Peyer's patch (tissue), 4 donors: ENCODE results near the gene MOCOS. TPM values are rescaled to one million over a fixed set of nuclear protein-coding genes. Genes with fewer than 3 reads are reported as not detected.

Experiments used
- DNase-seq, 3 donors: peaks; one replicate each; pipeline ENCODE4 v3.0.0-alpha.2; 2017 to 2019
- H3K27ac ChIP-seq, 4 donors: fragments of 200-600 bp; sonication (generic); one replicate each; pipeline ENCODE4 v1.5.1; 2016 to 2019
- H3K27me3 ChIP-seq, 2 donors: fragments of 200-600 bp; sonication (generic); one replicate each; pipeline ENCODE4 v1.5.1; 2019
- H3K36me3 ChIP-seq, 3 donors: fragments of 200-600 bp; sonication (generic); one replicate each; pipeline ENCODE4 v1.5.1; 2016 to 2019
- H3K4me1 ChIP-seq, 4 donors: fragments of 200-600 bp; sonication (generic); one replicate each; pipeline ENCODE4 v1.5.1; 2016 to 2019
- H3K4me3 ChIP-seq, 4 donors: fragments of 200-600 bp; sonication (generic); 1 replicate in 3 of 4; 2 replicates in 1 of 4; pipeline ENCODE4 v1.5.1; 2016 to 2019; ENCODE audit warnings: mild to moderate bottlenecking in 1 of 4
- H3K9me3 ChIP-seq, 4 donors: fragments of 200-600 bp; sonication (generic); one replicate each; pipeline ENCODE4 v1.5.1; 2016 to 2019; ENCODE audit warnings: mild to moderate bottlenecking in 1 of 4
- CTCF ChIP-seq, 6 experiments: fragments of 450-650 bp in 4 of 6; fragments of 200-600 bp in 2 of 6; sonication (generic) in 1 of 6; IDR thresholded peaks; one replicate each; pipeline ENCODE4 v1.5.1; 2017 to 2019; ENCODE audit warnings: antibody characterized with exemption in 6 of 6, mild to moderate bottlenecking in 3 of 6, moderate library complexity in 1 of 6
- POLR2A ChIP-seq, 2 donors: fragments of 450-650 bp; IDR thresholded peaks; one replicate each; pipeline ENCODE4 v1.5.1; 2017; ENCODE audit warnings: antibody characterized with exemption in 2 of 2, mild to moderate bottlenecking in 2 of 2, moderate library complexity in 2 of 2
- total RNA-seq, 4 donors: library from RNA; depleted of rRNA; stranded (reverse); fragments of >200 nt; gene quantifications; one replicate each; pipeline ENCODE4 v1.1.0, GENCODE V29; 2016

Gene MOCOS
- total RNA-seq, 4 donors from 2014 or later = 5.0 to 34.0 (median 25.4) TPM

GRCh38 chr18:36284671-36285295 lies 97.5 kb downstream of the MOCOS start:
- DNase-seq = peak in 2 of 3 donors; percentile 33 to 80
- Histone ChIP-seq H3K9me3 (peaks cover 0 to 4% (median 0%) of the 10 kb centered on the region in 4 donors), H3K27me3 (no peaks in the 10 kb centered on the region), H3K4me3 (no peak overlapping the region), H3K36me3 (no peaks in the 10 kb centered on the region), H3K27ac (no peak overlapping the region), H3K4me1 (no peaks in the 10 kb centered on the region)
- TF ChIP-seq CTCF (IDR thresholded peaks at IDR 0.05) (peak; percentile 79 to 98 (median 92)), POLR2A (IDR thresholded peaks at IDR 0.05) (no peak)

GRCh38 chr18:36287653-36288052 lies 100.4 kb downstream of the MOCOS start:
- H3K27me3 ChIP-seq = no peaks in the 10 kb centered on the region
- no peak for DNase-seq
- H3K9me3 ChIP-seq = peaks cover 0 to 4% (median 0%) of the 10 kb centered on the region in 4 donors
- H3K36me3 ChIP-seq = no peaks in the 10 kb centered on the region
- H3K4me3 ChIP-seq = no peak overlapping the region
- TF ChIP-seq CTCF (IDR thresholded peaks at IDR 0.05) = no peak
- TF ChIP-seq POLR2A (IDR thresholded peaks at IDR 0.05) = no peak
- no peaks in the 10 kb centered on the region for H3K4me1 ChIP-seq
- no peak overlapping the region for H3K27ac ChIP-seq

GRCh38 chr18:36288689-36289088 lies 101.4 kb downstream of the MOCOS start:
- peaks cover 0 to 4% (median 0%) of the 10 kb centered on the region in 4 donors for H3K9me3 ChIP-seq
- no peaks in the 10 kb centered on the region for H3K4me1 ChIP-seq
- no peak for TF ChIP-seq CTCF (IDR thresholded peaks at IDR 0.05)
- no peak for TF ChIP-seq POLR2A (IDR thresholded peaks at IDR 0.05)
- H3K4me3 ChIP-seq = no peak overlapping the region
- H3K27me3 ChIP-seq = no peaks in the 10 kb centered on the region
- no peak overlapping the region for H3K27ac ChIP-seq
- no peaks in the 10 kb centered on the region for H3K36me3 ChIP-seq
- DNase-seq = no peak

- Histone ChIP-seq H3K27me3 (peaks cover 0 to 9% of the 10 kb centered on the region in 2 donors), H3K4me1 (peaks cover 0 to 22% (median 6%) of the 10 kb centered on the region in 4 donors), H3K9me3 (no peaks in the 10 kb centered on the region), H3K4me3 (no peak overlapping the region), H3K27ac (no peak overlapping the region), H3K36me3 (no peaks in the 10 kb centered on the region)
- no peak for DNase-seq
- TF ChIP-seq POLR2A (IDR thresholded peaks at IDR 0.05) (no peak), CTCF (IDR thresholded peaks at IDR 0.05) (no peak)
Measured at GRCh38 chr18:36294031-36294430, 106.7 kb downstream of the MOCOS start.

GRCh38 chr18:36295214-36295613 lies 107.9 kb downstream of the MOCOS start:
- no peak overlapping the region for H3K27ac ChIP-seq
- H3K4me3 ChIP-seq = no peak overlapping the region
- no peaks in the 10 kb centered on the region for H3K36me3 ChIP-seq
- peaks cover 0 to 9% of the 10 kb centered on the region in 2 donors for H3K27me3 ChIP-seq
- H3K9me3 ChIP-seq = no peaks in the 10 kb centered on the region
- H3K4me1 ChIP-seq = peaks cover 0 to 22% (median 6%) of the 10 kb centered on the region in 4 donors
- no peak for DNase-seq
- TF ChIP-seq POLR2A (IDR thresholded peaks at IDR 0.05) = no peak
- TF ChIP-seq CTCF (IDR thresholded peaks at IDR 0.05) = no peak
